ENCODE measurements around the gene BRD2. TPM values are rescaled to one million over a fixed set of nuclear protein-coding genes. Genes with fewer than 3 reads are reported as not detected.

The BRD2 gene
- total RNA-seq, 2 donors from 2014 or later: 134 to 169 TPM

DNA sequence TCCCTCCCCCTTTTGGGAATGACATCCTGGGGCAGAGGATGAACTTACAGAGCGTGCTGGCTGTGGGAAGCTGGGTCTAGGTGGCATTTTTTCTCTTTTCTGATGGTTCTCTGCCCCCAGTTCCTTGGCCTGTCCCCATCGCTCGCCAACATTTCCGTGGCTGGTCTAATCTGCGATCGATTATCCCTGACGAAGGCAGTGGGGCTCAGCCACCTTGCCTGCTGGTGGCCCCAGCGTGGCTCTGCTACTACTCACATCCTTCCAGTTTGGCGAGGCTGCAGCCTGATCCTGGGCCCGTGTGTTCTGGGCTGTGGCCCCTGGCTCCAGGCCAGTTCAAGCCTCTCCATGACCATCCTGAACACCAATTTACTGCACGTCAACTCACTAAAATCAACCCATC is 47.4 kb downstream of the BRD2 start:
- no peaks in the 10 kb centered on the region for H3K27me3 ChIP-seq (replicated peaks; ENCODE audit: insufficient read depth)
- no peak for DNase-seq (ENCODE audit: low spot score)
- TF ChIP-seq, protein P1, sequence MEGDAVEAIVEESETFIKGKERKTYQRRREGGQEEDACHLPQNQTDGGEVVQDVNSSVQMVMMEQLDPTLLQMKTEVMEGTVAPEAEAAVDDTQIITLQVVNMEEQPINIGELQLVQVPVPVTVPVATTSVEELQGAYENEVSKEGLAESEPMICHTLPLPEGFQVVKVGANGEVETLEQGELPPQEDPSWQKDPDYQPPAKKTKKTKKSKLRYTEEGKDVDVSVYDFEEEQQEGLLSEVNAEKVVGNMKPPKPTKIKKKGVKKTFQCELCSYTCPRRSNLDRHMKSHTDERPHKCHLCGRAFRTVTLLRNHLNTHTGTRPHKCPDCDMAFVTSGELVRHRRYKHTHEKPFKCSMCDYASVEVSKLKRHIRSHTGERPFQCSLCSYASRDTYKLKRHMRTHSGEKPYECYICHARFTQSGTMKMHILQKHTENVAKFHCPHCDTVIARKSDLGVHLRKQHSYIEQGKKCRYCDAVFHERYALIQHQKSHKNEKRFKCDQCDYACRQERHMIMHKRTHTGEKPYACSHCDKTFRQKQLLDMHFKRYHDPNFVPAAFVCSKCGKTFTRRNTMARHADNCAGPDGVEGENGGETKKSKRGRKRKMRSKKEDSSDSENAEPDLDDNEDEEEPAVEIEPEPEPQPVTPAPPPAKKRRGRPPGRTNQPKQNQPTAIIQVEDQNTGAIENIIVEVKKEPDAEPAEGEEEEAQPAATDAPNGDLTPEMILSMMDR (IDR thresholded peaks at IDR 0.05): no peak
- no peaks in the 10 kb centered on the region for H3K9me3 ChIP-seq
- H3K4me3 ChIP-seq: no peak overlapping the region
- no peaks in the 10 kb centered on the region for H3K36me3 ChIP-seq
- H3K27ac ChIP-seq: no peak overlapping the region
- H3K4me1 ChIP-seq (ENCODE audit: control insufficient read depth in 1 of 2, low read depth in 2 of 2): peaks cover 7 to 9% of the 10 kb centered on the region in 2 donors
- no peak for ATAC-seq (ENCODE audit: insufficient number of reproducible peaks, low FRiP score, low read depth)

DNA sequence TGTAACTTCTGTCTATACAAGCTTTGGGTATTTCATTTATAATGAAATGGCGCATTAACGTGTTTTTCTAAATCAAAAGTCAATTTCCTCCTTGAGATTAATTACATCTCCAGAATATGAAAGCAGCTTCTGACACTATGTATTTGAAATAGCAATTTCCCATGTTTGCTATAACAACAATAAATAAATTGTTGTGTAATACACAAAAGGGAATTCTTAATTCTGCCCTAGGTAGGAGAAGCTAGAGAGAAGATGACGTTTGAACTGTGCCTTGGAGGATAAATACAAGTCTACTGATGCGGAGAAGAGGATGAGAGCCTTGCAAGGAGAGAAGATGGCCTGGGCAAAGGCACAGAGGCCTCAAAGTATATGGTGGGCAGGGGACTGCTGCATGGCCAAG is 48.6 kb downstream of the BRD2 start:
- no peaks in the 10 kb centered on the region for H3K9me3 ChIP-seq
- H3K27ac ChIP-seq: no peak overlapping the region
- H3K27me3 ChIP-seq (replicated peaks; ENCODE audit: insufficient read depth): no peaks in the 10 kb centered on the region
- no peak for DNase-seq (ENCODE audit: low spot score)
- no peak overlapping the region for H3K4me3 ChIP-seq
- no peaks in the 10 kb centered on the region for H3K36me3 ChIP-seq
- H3K4me1 ChIP-seq (ENCODE audit: control insufficient read depth in 1 of 2, low read depth in 2 of 2): peaks cover 7 to 9% of the 10 kb centered on the region in 2 donors
- ATAC-seq (ENCODE audit: insufficient number of reproducible peaks, low FRiP score, low read depth): no peak
- TF ChIP-seq, protein P1 (IDR thresholded peaks at IDR 0.05): no peak

DNA sequence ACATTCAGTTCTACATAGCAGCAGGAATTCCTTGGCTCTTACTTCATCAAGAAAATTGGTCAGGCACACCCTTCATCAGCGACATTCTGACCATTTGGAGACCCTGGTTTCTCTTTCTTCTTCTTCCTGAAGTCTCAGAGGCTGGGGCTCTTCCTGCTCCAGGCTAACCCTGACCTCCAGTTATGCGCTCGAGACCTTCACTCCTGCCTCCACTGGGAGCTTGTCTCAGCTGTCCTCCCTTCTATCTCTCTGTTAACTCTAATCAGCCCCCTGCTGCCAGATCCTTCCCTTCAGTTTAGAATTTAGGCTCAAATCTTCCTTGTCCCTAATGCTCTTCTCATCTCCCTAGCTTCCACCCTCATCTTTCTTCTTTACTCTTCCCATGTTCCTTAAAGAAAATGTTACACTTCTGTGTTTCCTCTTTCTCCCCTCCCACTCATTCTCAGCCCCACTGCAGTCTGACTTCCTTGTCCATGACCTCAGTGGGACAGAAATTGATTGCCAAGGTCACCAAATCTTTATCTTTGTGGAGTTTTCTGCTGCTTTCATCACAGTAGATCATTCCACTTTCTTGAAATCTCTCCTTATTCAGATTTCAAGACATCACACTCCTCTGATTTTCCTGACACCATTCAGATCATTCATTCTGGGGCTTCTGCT is 49.4 kb downstream of the BRD2 start:
- H3K36me3 ChIP-seq: no peaks in the 10 kb centered on the region
- TF ChIP-seq, protein P1 (IDR thresholded peaks at IDR 0.05): no peak
- peaks cover 7 to 9% of the 10 kb centered on the region in 2 donors for H3K4me1 ChIP-seq (ENCODE audit: control insufficient read depth in 1 of 2, low read depth in 2 of 2)
- H3K27me3 ChIP-seq (replicated peaks; ENCODE audit: insufficient read depth): no peaks in the 10 kb centered on the region
- ATAC-seq (ENCODE audit: insufficient number of reproducible peaks, low FRiP score, low read depth): no peak
- peak overlapping the region in 1 of 2 donors; percentile 68 for H3K27ac ChIP-seq
- H3K4me3 ChIP-seq: no peak overlapping the region
- no peaks in the 10 kb centered on the region for H3K9me3 ChIP-seq
- DNase-seq (ENCODE audit: low spot score): no peak

DNA sequence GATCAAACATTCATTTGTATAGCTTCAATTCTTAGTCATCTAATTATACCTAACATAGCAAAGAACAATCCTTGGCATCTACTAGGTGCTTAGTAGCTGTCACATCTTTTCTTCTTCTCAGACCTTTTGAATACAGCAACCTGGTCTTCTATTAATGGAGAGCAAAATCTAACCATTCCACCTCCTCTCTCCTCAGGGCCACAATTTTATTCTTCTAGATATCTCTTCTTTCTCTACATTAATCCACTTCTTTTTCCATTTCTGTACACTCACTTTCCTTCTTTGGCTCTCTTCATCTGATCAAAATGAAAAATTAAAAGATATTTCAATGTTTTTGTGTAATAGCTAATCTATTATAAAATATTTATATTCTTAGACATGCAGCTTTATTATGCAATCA is 50.0 kb downstream of the BRD2 start:
- no peak for DNase-seq (ENCODE audit: low spot score)
- ATAC-seq (ENCODE audit: insufficient number of reproducible peaks, low FRiP score, low read depth): no peak
- H3K27me3 ChIP-seq (replicated peaks; ENCODE audit: insufficient read depth): no peaks in the 10 kb centered on the region
- no peaks in the 10 kb centered on the region for H3K9me3 ChIP-seq
- peak overlapping the region; percentile 57 for H3K4me3 ChIP-seq
- TF ChIP-seq, protein P1 (IDR thresholded peaks at IDR 0.05): no peak
- peak overlapping the region in 1 of 2 donors; percentile 68 for H3K27ac ChIP-seq
- peaks cover 7 to 9% of the 10 kb centered on the region in 2 donors for H3K4me1 ChIP-seq (ENCODE audit: control insufficient read depth in 1 of 2, low read depth in 2 of 2)
- no peaks in the 10 kb centered on the region for H3K36me3 ChIP-seq

DNA sequence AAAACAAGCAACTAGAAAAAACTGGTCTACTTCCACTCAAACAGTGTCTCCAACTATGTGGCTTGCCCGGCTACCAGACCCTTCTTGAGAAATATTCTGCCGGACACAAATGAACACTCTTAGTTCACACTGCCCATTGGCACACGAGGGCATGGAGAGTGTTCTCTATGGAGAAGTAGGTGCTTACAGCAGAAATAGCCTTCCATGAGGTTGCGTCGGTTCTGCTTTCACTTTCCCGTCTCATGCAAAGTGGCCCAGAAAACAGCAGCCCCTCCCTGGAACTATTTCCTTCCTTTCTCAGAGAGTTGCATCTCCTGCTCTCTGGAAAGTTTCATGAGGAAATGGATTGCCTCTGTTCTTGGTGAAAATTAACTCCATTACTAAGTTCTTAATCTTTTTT is 50.5 kb downstream of the BRD2 start:
- TF ChIP-seq, protein P1 (IDR thresholded peaks at IDR 0.05): no peak
- Histone ChIP-seq H3K27me3 (replicated peaks; ENCODE audit: insufficient read depth) (no peaks in the 10 kb centered on the region), H3K27ac (peak overlapping the region; percentile 57 to 68), H3K4me1 (ENCODE audit: control insufficient read depth in 1 of 2, low read depth in 2 of 2) (peaks cover 7 to 9% of the 10 kb centered on the region in 2 donors), H3K9me3 (no peaks in the 10 kb centered on the region), H3K36me3 (no peaks in the 10 kb centered on the region), H3K4me3 (peak overlapping the region; percentile 57)
- ATAC-seq (ENCODE audit: insufficient number of reproducible peaks, low FRiP score, low read depth) (peak; percentile 80), DNase-seq (ENCODE audit: low spot score) (no peak)
